ENCODE results near the gene MRPL24.

The MRPL24 gene

DNA sequence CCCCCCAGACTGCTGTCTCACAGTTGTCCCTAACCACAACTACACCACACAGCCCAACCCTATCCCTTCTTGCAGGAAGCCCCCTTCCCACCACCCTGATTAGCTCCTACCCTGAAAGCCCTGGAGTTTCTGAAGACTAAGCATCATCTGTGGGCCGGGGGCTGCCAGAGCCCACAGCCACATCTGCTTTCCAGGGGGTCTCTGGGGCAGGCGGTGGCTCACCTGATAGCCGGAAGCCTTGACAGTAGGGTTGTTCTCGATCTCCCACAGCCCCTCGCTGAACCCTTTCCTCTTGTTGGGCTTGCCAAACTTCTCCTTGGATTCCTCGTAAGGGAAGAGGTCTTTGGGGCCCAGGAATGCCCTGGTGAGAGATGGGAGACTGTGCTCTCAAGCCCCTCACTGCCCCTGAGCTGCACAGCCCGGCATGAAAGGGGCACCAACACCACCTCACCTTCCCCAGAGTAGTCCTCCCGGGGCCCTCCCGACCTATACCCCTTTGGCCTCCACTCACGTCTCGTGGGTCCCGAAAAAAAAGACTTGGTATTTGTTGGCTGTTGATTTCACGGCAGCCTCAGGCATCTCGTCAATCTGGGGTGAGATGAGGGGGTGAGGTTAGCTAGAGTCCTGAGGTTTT, 4.0 kb upstream of the MRPL24 start:
- H3K36me3 Mint-ChIP-seq (ENCODE audit: insufficient read depth), result peaks cover 50% of the 10 kb centered on the region
- H3K4me1 Mint-ChIP-seq (ENCODE audit: low read depth in 2 of 2), result peaks cover 59 to 63% of the 10 kb centered on the region in 2 donors

DNA sequence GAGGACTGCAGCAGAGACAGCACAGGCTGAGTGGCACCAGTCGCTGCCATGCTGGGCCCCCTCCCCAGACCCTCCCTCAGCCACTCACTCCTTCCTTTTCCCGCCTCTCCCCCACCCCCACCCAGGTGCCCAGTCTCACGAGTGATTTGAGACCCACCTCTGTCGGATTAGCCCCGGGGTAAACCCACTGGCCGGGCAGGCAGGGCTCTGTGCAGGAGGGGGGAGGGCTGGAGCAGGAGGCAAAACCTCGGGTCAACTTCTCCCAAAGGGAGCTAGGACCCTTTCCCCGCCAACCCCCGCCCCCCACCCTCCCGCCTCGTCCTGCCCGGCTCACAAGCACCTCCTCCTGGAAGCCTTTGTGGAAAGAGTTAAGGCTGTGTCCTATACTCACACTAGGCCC, 3.5 kb upstream of the MRPL24 start:
- Mint-ChIP-seq H3K4me1 (ENCODE audit: low read depth in 2 of 2) (peaks cover 54 to 57% of the 10 kb centered on the region in 2 donors), H3K9me3 (peaks cover 0 to 2% of the 10 kb centered on the region in 2 donors), H3K27me3 (no peaks in the 10 kb centered on the region), H3K27ac (peak overlapping the region; percentile 18 to 83), H3K4me3 (no peak overlapping the region), H3K36me3 (ENCODE audit: insufficient read depth) (peaks cover 46% of the 10 kb centered on the region)
- DNase-seq (no peak), ATAC-seq (replicated peaks) (no peak)

More for the DNA sequence above, 4.0 kb upstream of the MRPL24 start:
- H3K4me3 Mint-ChIP-seq, result no peak overlapping the region
- no peaks in the 10 kb centered on the region for H3K27me3 Mint-ChIP-seq
- peaks cover 0 to 2% of the 10 kb centered on the region in 2 donors for H3K9me3 Mint-ChIP-seq
- ATAC-seq (replicated peaks) (no peak), DNase-seq (no peak)
- peak overlapping the region; percentile 97 to 98 for H3K27ac Mint-ChIP-seq

DNA sequence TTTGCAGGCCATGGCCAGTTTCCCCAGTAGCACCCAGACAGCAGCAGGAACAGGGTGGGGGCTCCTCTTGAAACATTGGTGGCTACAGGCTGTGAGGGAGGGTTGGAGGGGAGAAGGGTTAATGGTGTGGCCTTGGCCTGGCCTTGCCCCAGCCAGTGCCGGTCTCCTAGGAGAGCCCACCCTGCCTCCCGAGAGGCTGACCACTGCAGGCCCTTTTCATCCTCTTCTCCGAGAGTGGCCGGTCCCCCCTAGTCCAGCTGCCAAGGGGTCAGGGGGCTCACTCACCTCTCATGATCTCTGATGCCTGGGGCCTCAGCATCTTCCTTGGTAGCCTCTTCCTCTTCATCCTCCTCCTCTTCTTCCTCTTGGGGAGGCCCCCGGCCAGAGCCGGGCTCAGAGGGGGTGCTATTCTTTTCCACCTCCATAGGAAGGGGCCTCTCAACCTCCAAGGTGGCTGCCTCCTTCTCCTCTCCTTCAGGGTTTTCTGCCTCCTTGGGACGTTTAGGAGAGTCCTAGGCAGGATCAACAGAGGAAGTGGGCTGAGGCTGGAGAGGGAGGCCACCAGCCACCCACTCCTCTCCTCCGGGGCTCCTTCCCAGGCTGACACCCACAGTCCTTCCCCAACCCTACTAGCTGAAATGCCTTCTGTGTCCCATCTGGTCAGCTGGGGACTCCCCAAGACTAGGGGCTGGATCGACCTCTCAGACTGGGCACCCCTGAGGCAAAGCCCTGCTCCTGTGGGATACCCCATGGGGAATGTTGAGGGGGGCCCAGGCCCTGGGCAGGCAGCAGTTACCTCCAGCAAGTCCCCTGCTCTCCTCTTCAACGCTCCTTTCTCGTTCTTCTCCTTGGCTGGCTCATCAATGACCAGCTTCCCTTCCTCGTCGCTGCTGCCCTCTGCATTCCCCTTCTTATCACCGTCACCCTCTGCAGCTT, 2.7 kb upstream of the MRPL24 start:
- Mint-ChIP-seq H3K9me3 (peaks cover 0 to 2% of the 10 kb centered on the region in 2 donors), H3K36me3 (ENCODE audit: insufficient read depth) (peaks cover 39% of the 10 kb centered on the region), H3K4me1 (ENCODE audit: low read depth in 2 of 2) (peaks cover 47 to 50% of the 10 kb centered on the region in 2 donors), H3K4me3 (no peak overlapping the region), H3K27ac (peak overlapping the region; percentile 18 to 83), H3K27me3 (no peaks in the 10 kb centered on the region)
- ATAC-seq (replicated peaks), result no peak
- DNase-seq, result no peak

DNA sequence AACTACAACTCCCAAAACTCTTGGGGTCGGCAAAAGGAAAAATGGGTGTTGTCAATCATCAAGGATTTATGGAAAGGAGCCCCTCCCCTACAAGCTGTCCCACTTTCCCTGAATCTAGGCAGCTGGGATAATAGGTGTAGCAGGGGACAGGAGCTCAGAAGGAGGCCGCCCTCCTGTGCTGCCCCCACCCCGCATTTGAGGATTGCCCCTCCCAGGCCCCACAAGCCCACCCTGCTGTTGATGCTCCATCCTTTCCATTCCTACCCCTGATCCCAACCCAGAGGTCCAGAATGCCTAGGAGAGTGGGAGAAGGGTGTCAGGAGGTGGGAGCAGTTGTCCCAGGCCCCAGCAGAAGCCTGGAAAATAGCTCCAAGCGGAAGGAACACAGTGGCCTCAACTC, 1.9 kb upstream of the MRPL24 start:
- Mint-ChIP-seq H3K4me3 (no peak overlapping the region), H3K4me1 (ENCODE audit: low read depth in 2 of 2) (peaks cover 38 to 46% of the 10 kb centered on the region in 2 donors), H3K36me3 (ENCODE audit: insufficient read depth) (peaks cover 35% of the 10 kb centered on the region), H3K9me3 (peaks cover 0 to 2% of the 10 kb centered on the region in 2 donors), H3K27me3 (no peaks in the 10 kb centered on the region), H3K27ac (peak overlapping the region; percentile 83 to 97)
- DNase-seq (no peak), ATAC-seq (replicated peaks) (no peak)

DNA sequence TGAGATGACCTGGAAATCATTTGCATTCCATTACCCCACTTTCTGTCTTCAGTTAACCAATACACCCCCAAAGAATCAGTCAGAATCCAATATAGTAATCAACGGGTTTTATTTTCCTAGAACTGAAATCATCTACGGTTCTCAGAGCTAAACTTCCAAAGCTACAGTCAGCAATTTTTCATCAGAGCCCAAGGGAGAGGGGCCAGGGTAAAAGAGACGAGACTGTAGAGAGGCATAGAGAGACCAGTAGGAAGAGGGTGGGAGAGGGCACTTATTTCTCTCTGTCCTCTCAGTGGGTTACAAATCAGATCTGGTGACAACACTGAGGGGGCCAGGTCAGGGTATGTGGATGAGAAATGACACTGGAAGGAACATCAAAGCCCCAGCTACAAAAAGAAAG, 1.1 kb upstream of the MRPL24 start:
- peak overlapping the region; percentile 97 for H3K27ac Mint-ChIP-seq
- no peak for ATAC-seq (replicated peaks)
- peak overlapping the region; percentile 95 to 99 for H3K4me3 Mint-ChIP-seq
- H3K36me3 Mint-ChIP-seq (ENCODE audit: insufficient read depth), result peaks cover 34% of the 10 kb centered on the region
- peaks cover 0 to 2% of the 10 kb centered on the region in 2 donors for H3K9me3 Mint-ChIP-seq
- DNase-seq, result no peak
- H3K4me1 Mint-ChIP-seq (ENCODE audit: low read depth in 2 of 2), result peaks cover 32 to 39% of the 10 kb centered on the region in 2 donors
- no peaks in the 10 kb centered on the region for H3K27me3 Mint-ChIP-seq

DNA sequence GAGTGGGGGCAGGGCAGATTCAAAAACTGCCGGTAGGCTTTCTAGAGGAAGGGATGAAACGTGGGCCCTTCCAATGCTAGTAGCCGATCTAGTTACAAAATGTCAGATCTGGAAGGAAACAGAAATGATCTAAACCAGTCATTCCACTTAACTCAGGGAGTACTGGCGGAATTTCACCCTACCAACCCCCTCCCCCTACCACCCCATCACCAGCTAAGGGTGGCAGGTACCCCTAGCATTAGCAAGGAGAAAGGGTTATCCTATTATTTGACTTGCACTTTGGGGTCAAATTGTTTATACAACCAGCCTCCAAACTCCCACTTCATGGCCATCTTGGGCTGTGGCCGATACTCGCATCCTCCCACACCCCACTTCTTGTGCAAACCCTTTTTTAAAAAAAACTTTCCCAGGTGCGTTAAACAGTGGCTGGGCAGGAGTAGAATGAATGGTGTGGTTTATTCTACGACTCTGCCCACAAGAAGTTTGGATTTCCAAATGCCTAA, 644 bp upstream of the MRPL24 start:
- ATAC-seq (replicated peaks) (no peak), DNase-seq (no peak)
- H3K4me1 Mint-ChIP-seq (ENCODE audit: low read depth in 2 of 2), result peaks cover 30 to 39% of the 10 kb centered on the region in 2 donors
- H3K36me3 Mint-ChIP-seq (ENCODE audit: insufficient read depth), result peaks cover 34% of the 10 kb centered on the region
- no peaks in the 10 kb centered on the region for H3K27me3 Mint-ChIP-seq
- H3K9me3 Mint-ChIP-seq, result peaks cover 0 to 2% of the 10 kb centered on the region in 2 donors
- peak overlapping the region; percentile 95 to 99 for H3K4me3 Mint-ChIP-seq
- peak overlapping the region; percentile 97 for H3K27ac Mint-ChIP-seq

DNA sequence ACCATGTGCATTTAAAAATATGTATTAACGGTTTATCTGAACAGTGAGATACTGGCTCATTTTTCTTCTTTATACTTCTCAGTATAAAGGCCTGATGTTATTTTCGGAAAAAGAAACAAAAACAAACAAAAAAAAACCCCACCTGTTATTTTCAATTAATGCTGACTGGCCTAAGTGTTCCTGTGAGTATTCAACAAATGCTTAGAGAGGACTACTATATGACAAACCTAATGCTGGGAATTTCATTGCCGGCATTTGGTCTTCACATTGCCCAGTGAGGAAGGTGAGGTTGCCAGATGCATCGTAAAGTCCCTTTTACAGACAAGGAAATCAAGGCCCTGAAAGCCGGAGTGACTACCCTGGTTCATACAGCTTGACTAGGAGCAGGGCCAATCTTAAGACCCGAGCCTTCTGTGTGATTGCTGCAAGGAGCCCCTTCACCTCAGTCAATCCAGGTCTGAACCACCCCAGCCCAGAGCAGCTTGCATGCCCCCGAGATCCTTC, 599 bp downstream of the MRPL24 start:
- ATAC-seq (replicated peaks), result no peak
- Mint-ChIP-seq H3K27me3 (no peaks in the 10 kb centered on the region), H3K4me3 (peak overlapping the region; percentile 95 to 99), H3K4me1 (ENCODE audit: low read depth in 2 of 2) (peaks cover 18 to 27% of the 10 kb centered on the region in 2 donors), H3K27ac (peak overlapping the region; percentile 97), H3K36me3 (ENCODE audit: insufficient read depth) (peaks cover 32% of the 10 kb centered on the region), H3K9me3 (peaks cover 0 to 2% of the 10 kb centered on the region in 2 donors)
- DNase-seq, result no peak

DNA sequence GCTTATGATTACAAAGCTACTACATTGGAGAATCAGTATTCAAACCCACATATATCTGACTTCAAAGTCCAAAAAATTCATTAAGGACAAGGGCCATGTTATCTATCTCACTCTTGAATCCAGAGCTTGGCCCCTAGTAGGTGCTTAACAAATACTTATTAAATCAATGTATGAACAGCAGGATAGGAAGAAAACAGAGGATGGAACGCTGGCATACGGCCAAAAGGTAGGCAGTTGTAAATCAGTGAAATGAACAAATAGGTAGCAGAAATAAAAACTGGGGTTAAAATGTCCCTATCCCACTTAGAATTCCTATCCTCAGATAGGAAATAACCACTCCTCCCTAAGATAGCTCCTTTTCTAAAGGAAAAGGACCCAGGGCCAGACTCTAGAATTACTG, 2.0 kb downstream of the MRPL24 start:
- Mint-ChIP-seq H3K4me1 (ENCODE audit: low read depth in 2 of 2) (peaks cover 17 to 20% of the 10 kb centered on the region in 2 donors), H3K27ac (no peak overlapping the region), H3K4me3 (peak overlapping the region in 1 of 2 donors; percentile 24), H3K9me3 (peaks cover 0 to 2% of the 10 kb centered on the region in 2 donors), H3K27me3 (no peaks in the 10 kb centered on the region), H3K36me3 (ENCODE audit: insufficient read depth) (peaks cover 21% of the 10 kb centered on the region)
- DNase-seq, result no peak
- no peak for ATAC-seq (replicated peaks)

DNA sequence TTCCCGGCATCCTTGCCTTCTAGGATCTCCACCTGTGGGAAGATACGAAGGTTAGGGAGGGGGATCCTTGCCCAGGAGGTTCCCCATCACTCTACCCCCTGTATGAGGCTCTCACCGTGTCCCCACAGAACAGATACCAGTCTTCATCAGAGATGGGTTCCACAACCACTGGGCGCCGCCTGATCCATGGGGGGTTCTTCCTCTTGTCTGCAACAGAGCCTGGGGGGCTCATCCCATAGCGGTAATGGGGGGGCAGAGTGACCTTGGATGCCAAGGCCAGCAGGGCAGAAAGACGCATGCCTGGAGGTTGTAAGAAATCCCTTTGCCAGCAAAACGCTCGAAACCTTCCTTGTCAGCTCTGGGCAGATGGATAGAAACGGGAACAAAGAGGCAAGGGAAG, 2.5 kb downstream of the MRPL24 start:
- Mint-ChIP-seq H3K27ac (no peak overlapping the region), H3K4me1 (ENCODE audit: low read depth in 2 of 2) (peaks cover 17 to 20% of the 10 kb centered on the region in 2 donors), H3K36me3 (ENCODE audit: insufficient read depth) (peaks cover 16% of the 10 kb centered on the region)

DNA sequence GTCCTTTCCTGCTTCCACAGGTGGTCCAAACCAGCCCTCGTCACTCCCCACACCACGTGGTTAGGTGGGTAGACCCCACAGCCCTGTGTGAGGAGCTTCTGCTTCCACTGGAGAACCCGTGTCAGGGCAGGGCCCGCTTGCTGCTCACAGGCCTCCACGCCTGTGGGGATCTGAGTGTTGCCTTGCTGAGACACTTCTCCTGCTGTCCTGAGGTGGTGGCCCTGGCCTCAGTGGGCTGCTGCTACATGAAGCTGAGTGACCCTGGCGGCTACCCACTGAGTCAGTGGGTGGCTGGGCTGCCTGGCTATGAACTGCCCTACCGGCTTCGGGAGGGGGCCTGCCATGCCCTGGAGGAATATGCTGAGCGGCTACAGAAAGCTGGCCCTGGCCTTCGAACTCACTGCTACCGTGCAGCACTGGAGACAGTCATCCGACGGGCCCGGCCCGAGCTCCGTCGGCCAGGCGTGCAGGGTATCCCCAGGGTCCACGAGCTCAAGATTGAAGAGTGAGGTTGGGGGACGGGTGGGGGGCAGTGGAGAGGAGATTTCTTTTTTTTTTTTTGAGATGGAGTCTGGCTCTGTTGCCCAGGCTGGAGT, 6.8 kb downstream of the MRPL24 start:
- Mint-ChIP-seq H3K36me3 (ENCODE audit: insufficient read depth) (peaks cover 15% of the 10 kb centered on the region), H3K9me3 (no peaks in the 10 kb centered on the region), H3K4me1 (ENCODE audit: low read depth in 2 of 2) (peaks cover 7 to 9% of the 10 kb centered on the region in 2 donors), H3K27ac (peak overlapping the region in 1 of 2 donors; percentile 53), H3K4me3 (no peak overlapping the region), H3K27me3 (no peaks in the 10 kb centered on the region)
- ATAC-seq (replicated peaks), result no peak
- no peak for DNase-seq

More for the DNA sequence above, 2.5 kb downstream of the MRPL24 start:
- DNase-seq (no peak), ATAC-seq (replicated peaks) (no peak)
- Mint-ChIP-seq H3K9me3 (peaks cover 0 to 2% of the 10 kb centered on the region in 2 donors), H3K4me3 (no peak overlapping the region), H3K27me3 (no peaks in the 10 kb centered on the region)

DNA sequence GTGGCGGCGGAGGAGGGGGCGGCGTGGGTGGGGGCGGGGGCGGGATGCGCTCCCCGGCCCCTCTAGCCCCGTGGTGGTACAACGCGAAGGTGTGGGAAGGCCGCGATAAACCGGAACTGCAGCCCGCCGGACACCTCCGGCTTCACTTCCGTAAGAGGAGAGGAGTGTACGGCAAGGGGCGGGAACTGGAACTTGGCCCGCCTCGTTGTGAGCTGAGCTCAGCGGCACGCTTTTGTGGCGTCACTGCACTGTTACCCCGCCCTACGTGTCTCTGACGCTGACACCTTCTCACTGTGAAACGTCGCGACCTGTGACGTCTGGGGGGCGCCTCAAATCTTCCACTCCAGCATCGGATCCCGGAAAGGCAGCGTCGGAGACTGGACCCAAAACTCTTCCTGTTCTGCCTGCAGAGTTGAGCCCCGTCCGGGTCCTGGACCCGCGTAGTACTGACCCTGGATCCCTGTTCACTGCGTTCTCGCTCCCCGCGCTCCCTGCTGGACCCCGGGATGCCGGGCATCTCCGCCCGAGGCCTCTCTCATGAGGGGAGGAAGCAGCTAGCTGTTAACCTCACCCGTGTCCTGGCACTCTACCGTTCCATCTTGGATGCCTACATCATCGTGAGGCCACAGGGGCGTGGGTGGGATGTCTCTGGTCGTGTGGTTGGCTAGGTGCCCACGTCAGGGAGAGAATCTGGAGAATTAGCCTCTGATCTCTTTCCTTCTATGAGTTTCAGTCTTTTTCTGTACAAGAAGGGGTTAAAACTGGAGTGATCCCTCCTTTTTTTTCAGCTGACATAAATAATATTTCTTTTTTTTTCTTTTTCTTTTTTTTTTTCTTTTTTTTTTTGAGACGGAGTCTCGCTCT, 12.1 kb downstream of the MRPL24 start, which contains the start of gene ISG20L2:
Gene ISG20L2 (minus strand): TSS at position 168 of the 864 bp plus-strand sequence. CDS start 1,114 bp downstream, outside the sequence.
- no peaks in the 10 kb centered on the region for H3K9me3 Mint-ChIP-seq
- H3K4me1 Mint-ChIP-seq (ENCODE audit: low read depth in 2 of 2), result peaks cover 15 to 16% of the 10 kb centered on the region in 2 donors
- no peak within 1 kb of the TSS for H3K4me3 Mint-ChIP-seq
- peaks cover 28% of the 10 kb centered on the region for H3K36me3 Mint-ChIP-seq (ENCODE audit: insufficient read depth)
- no peaks in the 10 kb centered on the region for H3K27me3 Mint-ChIP-seq
- ATAC-seq (replicated peaks), result peak; percentile 92
- H3K27ac Mint-ChIP-seq, result no peak within 1 kb of the TSS
- DNase-seq, result peak; percentile 94 to 96 (median 95)

DNA sequence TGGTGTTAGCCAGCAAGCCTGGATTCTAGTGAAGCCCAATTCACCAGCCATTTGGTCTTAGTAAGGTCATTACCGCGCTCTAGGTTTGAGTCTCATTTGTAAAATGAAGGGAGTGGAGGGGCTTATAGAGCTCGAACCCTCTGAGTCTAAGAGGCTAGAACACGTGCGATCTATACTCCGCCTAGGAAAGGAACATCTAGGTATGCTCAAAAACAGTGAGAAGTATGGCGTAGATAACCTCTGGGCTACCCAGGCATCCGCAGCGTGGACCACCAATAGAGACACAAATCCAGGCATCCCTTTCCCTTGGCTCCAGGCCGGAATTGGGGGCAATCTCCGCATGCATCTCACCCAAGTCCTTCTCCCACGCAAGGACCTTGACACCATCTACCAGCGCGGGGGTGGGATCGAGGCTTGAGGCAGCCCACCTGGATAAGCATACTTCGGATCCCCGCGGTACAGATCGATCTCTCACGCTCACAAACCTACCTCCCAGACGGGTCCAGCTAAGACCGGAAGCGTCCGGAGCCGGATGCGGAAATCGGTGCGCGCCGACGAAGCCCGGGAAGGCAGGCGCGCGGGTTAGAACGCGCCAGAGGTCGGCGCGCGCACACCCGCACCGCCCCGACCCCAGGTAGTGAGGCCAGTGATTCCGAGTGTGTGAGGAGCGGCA, 12.8 kb downstream of the MRPL24 start, which contains the start of gene METTL25B:
Gene METTL25B (plus strand): TSS at position 544 of the 673 bp plus-strand sequence. CDS start 636 bp downstream, outside the sequence.
- H3K27me3 Mint-ChIP-seq, result no peaks in the 10 kb centered on the region

More for the DNA sequence above, 12.8 kb downstream of the MRPL24 start, which contains the start of gene METTL25B:
- Mint-ChIP-seq H3K9me3 (no peaks in the 10 kb centered on the region), H3K27ac (no peak within 1 kb of the TSS), H3K36me3 (ENCODE audit: insufficient read depth) (peaks cover 36% of the 10 kb centered on the region), H3K4me3 (no peak within 1 kb of the TSS), H3K4me1 (ENCODE audit: low read depth in 2 of 2) (peaks cover 19 to 23% of the 10 kb centered on the region in 2 donors)
- peak; percentile 56 for ATAC-seq (replicated peaks)
- DNase-seq, result peak in 2 of 3 experiments; percentile 58 to 60

All from effector memory CD8-positive, alpha-beta T cell (primary cell).